Measurements from ENCODE around the gene FOXR1.
"Not testable (repeated sequence)": the region's sequence is repeated elsewhere in the genome, so short reads cannot be mapped to it uniquely, and the experiment has no call there.

The FOXR1 gene

DNA sequence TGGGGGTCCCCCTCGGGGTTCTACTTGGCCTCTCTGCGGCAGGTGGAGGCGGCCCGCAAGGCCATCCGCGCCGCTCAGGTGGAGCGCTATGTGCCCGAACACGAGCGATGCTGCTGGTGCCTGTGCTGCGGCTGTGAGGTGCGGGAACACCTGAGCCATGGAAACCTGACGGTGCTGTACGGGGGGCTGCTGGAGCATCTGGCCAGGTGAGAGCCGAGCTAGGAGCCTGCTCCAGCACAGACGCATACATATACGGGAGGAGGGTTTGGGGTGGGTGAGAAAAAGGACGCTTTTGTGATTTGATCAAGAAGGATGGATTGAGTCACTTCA, 26.8 kb downstream of the FOXR1 start:
- DNase-seq = no peak

DNA sequence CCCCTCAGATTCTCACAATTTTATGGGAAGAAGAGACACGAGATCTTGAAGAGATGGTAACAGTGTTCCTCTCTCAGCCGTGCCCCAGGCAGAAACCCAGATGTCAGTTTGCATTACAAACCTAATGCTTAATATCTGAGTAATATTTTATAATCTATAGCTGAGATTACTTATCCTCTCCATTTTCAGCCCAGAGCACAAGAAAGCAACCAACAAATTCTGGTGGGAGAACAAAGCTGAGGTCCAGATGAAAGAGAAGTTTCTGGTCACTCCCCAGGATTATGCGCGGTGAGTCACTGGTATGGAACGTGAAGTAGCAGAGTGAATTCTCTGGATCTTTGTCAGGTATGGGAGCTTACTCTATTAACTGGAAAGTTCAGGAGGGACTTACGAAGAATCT, 27.3 kb downstream of the FOXR1 start:
- no peak for DNase-seq

DNA sequence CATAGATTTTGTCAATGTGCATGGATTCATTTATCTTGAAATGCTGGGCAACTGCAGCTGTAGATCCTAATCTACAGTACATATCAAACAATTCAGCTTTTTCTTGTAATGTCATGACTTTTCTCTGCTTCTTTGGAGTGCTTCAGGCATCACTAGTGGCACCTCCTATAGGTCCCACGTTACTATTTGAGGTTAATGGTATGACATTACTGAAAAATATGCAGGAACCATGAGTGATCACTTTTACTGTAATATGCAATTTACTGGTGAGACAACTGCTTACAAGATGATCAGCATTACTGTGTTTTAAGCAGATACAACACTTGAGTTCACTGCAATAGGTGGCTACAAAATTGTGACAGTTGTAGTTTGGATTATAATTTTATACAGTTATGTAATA, 29.3 kb downstream of the FOXR1 start:
- DNase-seq = no peak

DNA sequence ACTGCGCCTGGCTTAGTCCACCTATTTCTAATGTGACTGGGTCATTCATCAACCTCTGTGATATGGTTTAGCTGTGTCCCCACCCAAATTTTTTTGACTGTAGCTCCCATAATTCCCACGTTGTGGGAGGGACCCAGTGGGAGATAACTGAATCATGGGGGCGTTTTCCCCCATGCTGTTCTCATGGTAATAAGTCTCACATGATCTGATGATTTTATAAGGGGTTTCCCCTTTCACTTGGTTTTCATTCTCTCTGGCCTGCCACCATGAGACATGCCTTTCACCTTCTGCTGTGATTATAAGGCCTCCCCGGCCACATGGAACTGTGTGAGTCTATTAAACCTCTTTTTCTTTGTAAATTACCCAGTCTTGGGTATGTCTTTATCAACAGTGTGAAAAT, 35.1 kb downstream of the FOXR1 start:
- DNase-seq = no peak

GRCh38 chr11:119011476-119012053, 40.0 kb downstream of the FOXR1 start:
- no peak for DNase-seq

GRCh38 chr11:119012629-119013170, 41.1 kb downstream of the FOXR1 start:
- no peak for DNase-seq

DNA sequence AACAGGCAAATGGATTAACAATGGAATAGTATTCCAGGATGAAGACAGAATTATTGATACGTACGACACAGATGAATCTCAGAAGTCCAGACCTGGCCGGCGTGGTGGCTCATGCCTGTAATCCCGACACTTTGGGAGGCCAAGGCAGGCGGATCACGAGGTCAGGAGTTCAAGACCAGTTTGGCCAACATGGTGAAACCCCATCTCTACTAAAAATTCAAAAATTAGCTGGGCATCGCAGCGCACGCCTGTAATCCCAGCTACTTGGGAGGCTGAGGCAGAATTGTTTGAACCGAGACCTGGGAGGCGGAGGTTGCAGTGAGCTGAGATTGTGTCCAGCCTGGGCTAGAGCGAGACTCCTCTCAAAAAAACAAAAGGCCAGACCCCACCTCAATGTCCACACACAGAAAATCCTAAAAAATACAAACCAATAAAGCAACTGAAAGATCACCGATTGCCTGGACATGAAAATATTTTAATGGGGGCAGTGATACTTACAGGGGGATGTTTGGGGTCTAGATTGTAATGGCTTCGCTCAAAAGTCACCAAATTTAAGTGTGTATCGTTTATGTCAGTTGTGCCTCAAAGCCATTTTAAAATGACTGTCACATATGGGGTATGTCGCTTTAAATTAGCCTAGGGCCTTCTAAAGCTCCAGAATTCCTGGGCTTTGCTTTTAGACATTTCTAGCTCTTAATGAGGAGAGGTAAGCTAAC, 42.8 kb downstream of the FOXR1 start:
- DNase-seq = no peak

- no peak for DNase-seq
These were observed 43.6 kb downstream of the FOXR1 start for GRCh38 chr11:119015054-119015611.

DNA sequence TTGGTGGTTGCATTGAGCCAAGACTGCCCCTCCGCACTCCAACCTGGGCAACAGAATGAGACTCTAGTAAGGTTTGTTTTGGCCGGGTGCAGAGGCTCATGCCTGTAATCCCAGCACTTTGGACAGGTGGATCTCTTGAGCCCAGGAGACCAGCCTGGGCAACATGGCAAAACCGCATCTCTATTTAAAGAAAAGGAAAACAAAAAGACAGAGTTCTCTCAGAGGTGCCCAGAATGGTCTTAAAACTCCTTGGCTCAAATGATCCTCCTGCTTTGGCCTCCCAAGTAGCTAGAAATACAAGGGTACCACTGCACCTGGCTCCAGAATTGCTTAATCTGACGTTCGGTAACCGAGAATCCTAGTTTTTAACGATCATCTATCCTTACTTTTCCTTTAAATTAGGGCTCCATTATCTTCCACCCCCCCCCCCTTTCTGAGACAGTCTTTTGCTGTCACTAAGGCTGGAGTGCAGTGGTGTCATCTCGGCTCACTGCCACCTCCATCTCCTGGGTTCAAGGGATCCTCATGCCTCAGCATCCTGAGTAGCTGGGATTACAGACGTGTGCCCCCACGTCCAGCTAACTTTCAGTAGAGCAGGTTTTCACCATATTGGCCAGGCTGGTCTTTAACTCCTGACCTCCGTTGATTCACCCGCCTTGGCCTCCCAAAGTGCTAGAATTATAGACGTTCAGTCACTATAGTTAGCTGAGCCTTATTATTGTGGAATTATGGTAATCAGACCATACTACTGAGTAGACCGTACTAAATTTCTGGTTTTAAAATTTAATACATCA, 44.9 kb downstream of the FOXR1 start:
- DNase-seq = no peak

DNA sequence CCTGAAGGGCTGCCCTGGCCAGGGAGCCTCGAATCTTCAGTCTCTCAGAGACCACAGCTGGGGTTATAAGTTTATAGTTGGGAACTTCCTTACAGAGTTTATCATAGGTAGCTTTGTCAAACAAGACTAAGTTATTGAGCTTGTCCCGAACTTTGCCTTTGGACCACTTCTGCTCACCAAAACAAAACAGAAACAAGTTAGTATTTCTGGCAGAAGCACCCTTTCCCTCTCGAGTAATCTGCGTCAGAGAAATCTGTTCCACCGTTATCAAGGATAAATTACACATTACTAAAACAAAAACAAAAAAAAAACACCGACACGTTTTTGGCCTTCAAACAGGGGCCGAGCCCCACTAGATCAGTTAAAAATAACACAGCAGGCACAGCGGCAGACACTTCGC, 45.8 kb downstream of the FOXR1 start:
- DNase-seq = not testable (repeated sequence)

DNA sequence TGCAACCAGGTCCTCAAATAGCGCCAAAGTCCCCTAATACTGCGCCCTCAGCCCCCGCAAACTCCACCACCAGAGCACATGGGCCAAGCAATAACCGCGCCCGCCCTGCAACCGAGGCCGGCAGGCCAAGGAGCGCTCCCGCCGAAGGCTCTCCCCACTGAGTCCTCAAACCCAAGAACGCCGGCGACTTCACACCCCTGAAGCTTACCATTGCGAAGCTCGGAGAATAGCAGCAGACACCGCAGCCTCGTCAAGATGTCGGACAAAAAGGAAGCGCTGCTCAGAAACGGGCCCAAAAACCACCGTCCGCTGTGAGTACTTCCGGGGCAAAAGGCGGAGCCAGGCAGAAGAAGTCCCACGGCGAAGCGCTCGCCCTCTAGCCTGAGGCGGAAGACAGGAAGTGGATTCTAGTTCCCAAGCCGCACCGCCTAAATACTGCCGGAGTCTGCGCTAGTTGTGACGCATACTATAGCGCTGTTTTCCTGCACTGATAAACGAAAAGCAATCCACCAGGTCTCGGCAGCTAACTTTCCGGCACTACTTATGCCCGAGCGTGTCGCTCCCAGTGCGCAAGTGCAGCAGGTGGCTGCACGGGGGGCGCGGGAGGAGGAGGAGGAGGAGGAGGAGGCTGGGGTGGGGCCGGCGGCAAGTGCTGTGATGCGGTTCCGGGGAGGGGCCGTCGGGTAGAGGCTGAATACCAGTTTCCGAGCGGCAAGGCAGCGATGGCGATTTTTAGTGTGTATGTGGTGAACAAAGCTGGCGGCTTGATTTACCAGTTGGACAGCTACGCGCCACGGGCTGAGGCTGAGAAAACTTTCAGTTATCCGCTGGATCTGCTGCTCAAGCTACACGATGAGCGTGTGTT, 46.7 kb downstream of the FOXR1 start, which contains the start of the genes RPS25 and TRAPPC4:
Gene RPS25 (minus strand): TSS at position 270 of the 865 bp plus-strand sequence. CDS start 59 bp downstream, at position 211.
Gene TRAPPC4 (plus strand): TSS at position 693 of the 865 bp plus-strand sequence. CDS start 30 bp downstream, at position 723.
- peak; percentile 94 to 97 for DNase-seq

DNA sequence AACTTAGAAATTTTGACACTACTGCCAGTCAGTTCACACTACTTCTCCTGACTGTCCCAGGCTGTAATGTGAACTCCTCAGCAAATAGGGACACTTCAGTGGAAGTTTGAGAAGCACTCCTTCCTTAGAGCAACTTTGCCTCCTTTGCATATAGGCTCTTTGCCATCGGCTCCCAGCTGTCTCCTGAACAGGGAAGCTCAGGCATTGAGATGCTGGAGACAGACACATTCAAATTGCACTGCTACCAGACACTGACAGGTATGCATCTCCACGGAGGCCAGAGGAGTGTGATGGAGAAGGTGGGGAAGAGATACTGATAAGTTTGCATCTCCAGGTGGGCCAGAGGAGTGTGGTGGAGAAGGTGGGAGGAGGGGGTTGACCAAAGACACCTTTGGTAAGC, 48.4 kb downstream of the FOXR1 start:
- DNase-seq = no peak

GRCh38 chr11:119021631-119022030, 50.1 kb downstream of the FOXR1 start:
- DNase-seq = no peak

- no peak for DNase-seq
These were observed 52.2 kb downstream of the FOXR1 start for GRCh38 chr11:119023741-119024140.

- DNase-seq = no peak
These were observed 53.0 kb downstream of the FOXR1 start for GRCh38 chr11:119024430-119025098.

- DNase-seq = no peak
These were observed 53.5 kb downstream of the FOXR1 start for GRCh38 chr11:119025099-119025473.

DNA sequence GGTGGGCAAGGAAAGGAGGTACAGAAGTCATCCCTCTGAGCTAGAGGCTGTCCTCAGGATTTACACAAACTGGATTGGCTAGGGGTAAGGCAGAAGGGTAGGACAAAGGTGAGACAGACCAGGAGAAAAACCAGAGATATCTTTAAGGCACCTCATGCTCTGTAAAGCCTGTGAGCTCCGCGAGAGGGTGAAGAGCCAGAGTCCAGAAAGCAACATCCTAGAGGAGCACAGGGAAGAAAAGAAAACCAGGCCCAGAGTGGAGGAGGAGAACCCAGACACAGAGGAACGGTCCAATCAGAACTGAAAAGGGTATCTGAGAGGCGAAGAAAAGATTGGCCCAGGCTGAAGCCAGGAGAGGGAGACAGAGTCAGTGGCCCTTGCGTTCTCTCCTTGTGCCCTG, 54.0 kb downstream of the FOXR1 start:
- no peak for DNase-seq

DNA sequence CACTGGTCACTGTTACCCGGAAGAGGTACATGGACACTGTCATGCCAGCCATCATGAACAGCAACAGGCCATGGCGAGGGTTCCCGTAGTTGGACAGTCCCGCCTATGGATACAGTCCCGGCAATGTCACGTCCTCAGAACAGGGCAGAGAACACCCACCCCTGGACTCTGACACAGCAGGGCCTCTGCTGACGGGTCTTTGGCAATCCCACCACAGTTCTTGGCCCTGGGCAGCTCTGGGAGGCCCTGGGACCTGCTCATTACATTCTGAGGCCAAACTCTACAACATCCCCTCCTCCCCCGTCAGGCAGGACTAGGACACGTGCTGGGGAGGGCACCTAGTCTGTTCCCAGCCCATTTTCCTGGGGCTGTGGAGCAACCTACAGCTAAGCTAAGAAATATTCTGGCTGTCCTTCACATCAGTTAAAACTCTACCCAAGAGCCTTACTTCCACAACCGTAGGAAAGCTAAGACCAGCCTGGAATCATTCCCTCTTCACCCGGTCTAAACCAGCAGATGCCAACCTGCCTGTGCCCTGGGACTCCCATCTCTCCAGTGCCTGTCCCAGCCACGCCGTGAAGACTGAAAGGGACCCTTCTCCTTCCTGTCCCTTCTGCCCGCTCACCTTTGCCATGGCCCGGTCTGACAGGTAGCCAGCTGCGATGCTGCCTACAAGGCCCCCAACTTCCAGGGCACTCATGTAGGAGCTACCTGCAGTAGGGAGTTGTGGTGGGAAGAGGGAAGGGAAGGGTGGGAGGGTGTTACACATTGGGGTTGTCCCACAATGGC, 54.6 kb downstream of the FOXR1 start:
- no peak for DNase-seq

- DNase-seq = no peak
These were observed 55.4 kb downstream of the FOXR1 start for GRCh38 chr11:119026970-119027369.

GRCh38 chr11:119027561-119028345, 56.2 kb downstream of the FOXR1 start:
- DNase-seq = no peak

Measured in AML-193 (cell line).